GM10266 (cell line): ENCODE results near the gene FAM124B.

Experiments used
- DNase-seq: peaks from one replicate; pipeline ENCODE4 v3.0.0; 2012; ENCODE audit errors: extremely low spot score
- TF ChIP-seq, protein P1 (sequence below): IDR thresholded peaks from 2 replicates; pipeline ENCODE4 v1.5.1; 2012; ENCODE audit warnings: mild to moderate bottlenecking, low read depth; ENCODE audit not compliant: control insufficient read depth, insufficient read depth; ENCODE audit errors: missing control alignments

The FAM124B gene

GRCh38 chr2:224440988-224441387, 39.1 kb upstream of the FAM124B start:
- DNase-seq = no peak
- TF ChIP-seq, protein P1, sequence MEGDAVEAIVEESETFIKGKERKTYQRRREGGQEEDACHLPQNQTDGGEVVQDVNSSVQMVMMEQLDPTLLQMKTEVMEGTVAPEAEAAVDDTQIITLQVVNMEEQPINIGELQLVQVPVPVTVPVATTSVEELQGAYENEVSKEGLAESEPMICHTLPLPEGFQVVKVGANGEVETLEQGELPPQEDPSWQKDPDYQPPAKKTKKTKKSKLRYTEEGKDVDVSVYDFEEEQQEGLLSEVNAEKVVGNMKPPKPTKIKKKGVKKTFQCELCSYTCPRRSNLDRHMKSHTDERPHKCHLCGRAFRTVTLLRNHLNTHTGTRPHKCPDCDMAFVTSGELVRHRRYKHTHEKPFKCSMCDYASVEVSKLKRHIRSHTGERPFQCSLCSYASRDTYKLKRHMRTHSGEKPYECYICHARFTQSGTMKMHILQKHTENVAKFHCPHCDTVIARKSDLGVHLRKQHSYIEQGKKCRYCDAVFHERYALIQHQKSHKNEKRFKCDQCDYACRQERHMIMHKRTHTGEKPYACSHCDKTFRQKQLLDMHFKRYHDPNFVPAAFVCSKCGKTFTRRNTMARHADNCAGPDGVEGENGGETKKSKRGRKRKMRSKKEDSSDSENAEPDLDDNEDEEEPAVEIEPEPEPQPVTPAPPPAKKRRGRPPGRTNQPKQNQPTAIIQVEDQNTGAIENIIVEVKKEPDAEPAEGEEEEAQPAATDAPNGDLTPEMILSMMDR = no peak

GRCh38 chr2:224438726-224439125, 36.8 kb upstream of the FAM124B start:
- TF ChIP-seq, protein P1 = no peak
- DNase-seq = no peak

- TF ChIP-seq, protein P1 = no peak
- no peak for DNase-seq
Measured at GRCh38 chr2:224436634-224437033, 34.7 kb upstream of the FAM124B start.

DNA sequence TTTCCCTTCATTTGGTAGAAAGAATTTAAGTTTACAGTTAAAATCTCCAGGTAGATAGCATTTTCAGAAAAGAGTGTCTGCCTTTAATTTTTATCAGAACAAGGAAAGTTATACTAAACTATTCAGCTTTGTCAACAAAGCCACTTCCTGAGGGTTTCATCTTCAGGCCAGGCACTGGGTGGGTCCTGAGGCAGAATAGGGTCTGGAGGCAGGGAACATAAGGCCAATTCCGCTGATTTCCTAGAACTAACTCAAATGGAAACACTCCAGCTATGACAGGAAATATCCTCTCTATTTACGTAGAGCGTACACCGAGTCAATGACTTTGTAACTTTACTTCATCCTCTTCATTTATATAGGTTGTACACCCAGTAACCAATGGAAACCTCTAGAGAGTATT, 32.7 kb upstream of the FAM124B start:
- no peak for DNase-seq
- TF ChIP-seq, protein P1 = no peak

- TF ChIP-seq, protein P1 = no peak
- DNase-seq = no peak
Measured at GRCh38 chr2:224433442-224433841, 31.5 kb upstream of the FAM124B start.

DNA sequence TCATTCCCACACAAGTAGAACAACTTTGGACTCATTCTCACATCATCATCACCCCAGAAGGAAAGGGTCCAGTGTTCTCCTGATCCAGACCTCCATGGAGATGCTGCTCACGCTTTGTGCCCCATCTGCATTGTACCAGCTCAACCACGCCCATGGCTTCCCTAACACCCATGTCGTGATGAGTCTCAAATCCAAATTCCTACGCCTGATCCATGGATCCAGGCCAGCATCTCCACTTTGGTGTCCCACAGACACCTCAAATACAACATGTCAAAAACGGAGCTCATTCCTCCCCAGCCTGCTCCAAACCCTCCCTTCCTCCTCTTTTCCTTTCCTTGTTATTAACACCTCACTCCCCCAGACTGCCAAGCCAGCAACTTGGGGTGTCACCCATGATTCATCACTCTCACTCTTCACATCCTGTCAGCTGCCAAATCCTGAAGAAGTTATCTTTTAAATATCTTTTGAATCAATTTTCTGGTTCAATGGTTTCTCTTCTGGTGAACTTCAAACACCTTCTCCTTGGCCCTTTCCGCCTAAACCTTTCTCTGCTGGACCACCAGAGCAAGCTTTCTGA, 30.2 kb upstream of the FAM124B start:
- DNase-seq = no peak
- TF ChIP-seq, protein P1 = no peak

DNA sequence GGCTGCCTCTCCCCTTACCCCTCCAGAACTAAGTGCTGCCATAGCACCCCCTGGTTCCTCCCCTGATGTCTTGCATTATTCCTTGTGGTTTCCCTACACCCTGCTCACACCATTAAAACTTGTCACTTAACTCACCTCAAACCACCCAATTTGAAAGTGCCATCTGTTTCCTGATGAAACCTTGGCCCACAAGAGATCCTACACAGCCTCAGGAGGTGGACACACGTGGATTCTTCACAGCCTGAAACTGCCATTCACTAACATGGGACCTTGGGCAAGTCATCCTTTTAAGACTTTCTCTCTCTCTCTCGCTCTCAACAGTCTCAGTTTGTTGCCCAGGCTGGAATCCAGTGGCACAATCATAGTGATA, 27.5 kb upstream of the FAM124B start:
- DNase-seq = no peak
- TF ChIP-seq, protein P1 = no peak
